ENCODE measurements around the gene MAN1A1. TPM values are rescaled to one million over a fixed set of nuclear protein-coding genes. Genes with fewer than 3 reads are reported as not detected.

The MAN1A1 gene
- total RNA-seq, 1 experiment from 2014 or later: 19.0 TPM

DNA sequence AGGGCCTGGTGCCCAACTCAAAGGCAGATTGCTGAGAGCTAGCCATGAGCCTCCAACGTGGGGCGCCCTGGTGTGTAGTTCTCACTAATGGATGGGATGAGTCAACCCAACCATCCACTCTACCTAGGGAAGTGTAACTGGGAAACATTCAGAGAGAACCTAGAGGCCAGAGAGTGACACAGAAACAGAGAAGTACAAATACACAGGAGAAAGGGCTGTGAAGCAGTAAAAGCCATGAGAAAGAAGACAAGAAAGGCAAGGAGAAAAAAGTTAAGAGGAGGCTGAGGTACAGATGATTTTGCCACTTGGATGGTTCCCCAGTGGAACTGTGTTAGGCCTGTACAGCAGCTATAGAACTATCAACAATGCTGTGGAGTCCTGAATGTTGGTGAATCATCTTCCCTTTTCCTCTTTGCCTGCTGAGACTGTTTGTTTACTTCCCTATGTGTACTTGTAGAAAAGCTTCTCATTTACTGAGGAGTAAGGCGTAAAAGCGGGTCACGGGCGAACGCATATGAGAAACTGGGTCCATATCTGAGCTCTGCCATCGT, 39.0 kb downstream of the MAN1A1 start:
- DNase-seq (peak; percentile 19), ATAC-seq (peak; percentile 78)
- Histone ChIP-seq H3K4me2 (ENCODE audit: low read length) (no peak overlapping the region), H3K27ac (ENCODE audit: low read length) (no peak overlapping the region), H3K36me3 (ENCODE audit: low read depth, low read length) (no peaks in the 10 kb centered on the region), H3F3A (ENCODE audit: low read length, unreplicated experiment) (no peaks in the 10 kb centered on the region), H3K4me3 (ENCODE audit: low read length) (no peak overlapping the region), H3K79me2 (ENCODE audit: low read length) (no peaks in the 10 kb centered on the region), H3K9me2 (replicated peaks; ENCODE audit: low read length) (no peaks in the 10 kb centered on the region), H2AFZ (ENCODE audit: low read length) (no peak overlapping the region), H3K9me3 (ENCODE audit: low read length) (no peaks in the 10 kb centered on the region), H3K4me1 (ENCODE audit: insufficient read depth, low read length) (peaks cover 16% of the 10 kb centered on the region), H3K9ac (ENCODE audit: low read length) (no peak overlapping the region), H4K20me1 (ENCODE audit: low read length) (no peaks in the 10 kb centered on the region), H3K27me3 (ENCODE audit: low read length) (no peaks in the 10 kb centered on the region)
- CTCF ChIA-PET: no interaction called here
- intact Hi-C loops (cut with micrococcal nuclease): no loop called here
- TF ChIP-seq EZH2 (IDR thresholded peaks at IDR 0.05; ENCODE audit: low read length, unreplicated experiment) (no peak), CTCF (conservative IDR thresholded peaks at IDR 0.05; ENCODE audit: low read depth, low read length) (no peak), EZH2phosphoT487 (IDR thresholded peaks at IDR 0.05; ENCODE audit: borderline replicate concordance, low read length) (no peak)
- POLR2A ChIA-PET (ENCODE audit: unreplicated experiment): no interaction called here
- BruUV-seq (replicated peaks): no TSS peak

- Histone ChIP-seq H3K9ac (ENCODE audit: low read length) (no peak overlapping the region), H3K36me3 (ENCODE audit: low read depth, low read length) (no peaks in the 10 kb centered on the region), H3F3A (ENCODE audit: low read length, unreplicated experiment) (no peaks in the 10 kb centered on the region), H2AFZ (ENCODE audit: low read length) (no peak overlapping the region), H3K4me2 (ENCODE audit: low read length) (no peak overlapping the region), H3K9me2 (replicated peaks; ENCODE audit: low read length) (no peaks in the 10 kb centered on the region), H3K27ac (ENCODE audit: low read length) (no peak overlapping the region), H4K20me1 (ENCODE audit: low read length) (no peaks in the 10 kb centered on the region), H3K4me1 (ENCODE audit: insufficient read depth, low read length) (peaks cover 16% of the 10 kb centered on the region), H3K27me3 (ENCODE audit: low read length) (no peaks in the 10 kb centered on the region), H3K79me2 (ENCODE audit: low read length) (no peaks in the 10 kb centered on the region), H3K9me3 (ENCODE audit: low read length) (no peaks in the 10 kb centered on the region), H3K4me3 (ENCODE audit: low read length) (no peak overlapping the region)
- no TSS peak for BruUV-seq (replicated peaks)
- TF ChIP-seq CTCF (conservative IDR thresholded peaks at IDR 0.05; ENCODE audit: low read depth, low read length) (no peak), EZH2phosphoT487 (IDR thresholded peaks at IDR 0.05; ENCODE audit: borderline replicate concordance, low read length) (no peak), EZH2 (IDR thresholded peaks at IDR 0.05; ENCODE audit: low read length, unreplicated experiment) (no peak)
- DNase-seq (no peak), ATAC-seq (peak; percentile 46)
- intact Hi-C loops (cut with micrococcal nuclease): loop anchor here (1.0 kb wide), 1 partner anchor 48 kb away; no protein-coding TSS in a partner anchor
- ChIA-PET POLR2A (ENCODE audit: unreplicated experiment) (interaction anchor here (0.7 kb wide), 1 partner anchor 418 kb away, joined by 3 read pairs; no protein-coding TSS in a partner anchor), CTCF (no interaction called here)
These were observed 40.4 kb downstream of the MAN1A1 start for GRCh38 chr6:119308991-119309657.

GRCh38 chr6:119308048-119308570, 41.5 kb downstream of the MAN1A1 start:
- DNase-seq: peak; percentile 78
- H3K4me1 ChIP-seq (ENCODE audit: insufficient read depth, low read length): peaks cover 16% of the 10 kb centered on the region
- H3K4me2 ChIP-seq (ENCODE audit: low read length): peak overlapping the region; percentile 27
- H4K20me1 ChIP-seq (ENCODE audit: low read length): no peaks in the 10 kb centered on the region
- peak; percentile 54 for ATAC-seq
- TF ChIP-seq EZH2 (IDR thresholded peaks at IDR 0.05; ENCODE audit: low read length, unreplicated experiment) (no peak), EZH2phosphoT487 (IDR thresholded peaks at IDR 0.05; ENCODE audit: borderline replicate concordance, low read length) (no peak), CTCF (conservative IDR thresholded peaks at IDR 0.05; ENCODE audit: low read depth, low read length) (no peak)
- POLR2A ChIA-PET (ENCODE audit: unreplicated experiment): no interaction called here
- H3K27ac ChIP-seq (ENCODE audit: low read length): peak overlapping the region; percentile 31
- H3K79me2 ChIP-seq (ENCODE audit: low read length): no peaks in the 10 kb centered on the region
- no peak overlapping the region for H2AFZ ChIP-seq (ENCODE audit: low read length)
- no peaks in the 10 kb centered on the region for H3K9me2 ChIP-seq (replicated peaks; ENCODE audit: low read length)
- no peaks in the 10 kb centered on the region for H3K9me3 ChIP-seq (ENCODE audit: low read length)
- no peak overlapping the region for H3K9ac ChIP-seq (ENCODE audit: low read length)
- BruUV-seq (replicated peaks): no TSS peak
- no peaks in the 10 kb centered on the region for H3F3A ChIP-seq (ENCODE audit: low read length, unreplicated experiment)
- H3K36me3 ChIP-seq (ENCODE audit: low read depth, low read length): no peaks in the 10 kb centered on the region
- H3K27me3 ChIP-seq (ENCODE audit: low read length): no peaks in the 10 kb centered on the region
- no peak overlapping the region for H3K4me3 ChIP-seq (ENCODE audit: low read length)
- intact Hi-C loops (cut with micrococcal nuclease): loop anchor here (1.0 kb wide), 1 partner anchor 47 kb away; no protein-coding TSS in a partner anchor
- CTCF ChIA-PET: no interaction called here

All from PC-3 (cell line).